HepG2 (cell line): ENCODE measurements around the gene NEK6. TPM values are rescaled to one million over a fixed set of nuclear protein-coding genes. Genes with fewer than 3 reads are reported as not detected.
A peak's percentile ranks its signal among the peaks of the same experiment; 100 is the strongest.

Experiments used
- ARID5B ChIP-seq: IDR thresholded peaks from 2 replicates; pipeline ENCODE4 v1.4.0; 2020; ENCODE audit warnings: mild to moderate bottlenecking, missing genetic modification reagents
- BHLHE40 ChIP-seq: IDR thresholded peaks from 2 replicates; pipeline ENCODE4 v1.6.1; 2011; ENCODE audit warnings: low read length, improper control_type of control experiment
- CENPX ChIP-seq: sonication (generic); formaldehyde crosslinking; IDR thresholded peaks from 2 replicates; pipeline ENCODE4 v1.9.0; 2021; ENCODE audit warnings: mild to moderate bottlenecking, missing genetic modification reagents, moderate library complexity
- FOSL2 ChIP-seq: sonication (generic); formaldehyde crosslinking; IDR thresholded peaks from 2 replicates; pipeline ENCODE4 v1.4.0; 2020; ENCODE audit warnings: missing genetic modification reagents
- HIC2 ChIP-seq: sonication (generic); formaldehyde crosslinking; IDR thresholded peaks from 2 replicates; pipeline ENCODE4 v1.9.0; 2022; ENCODE audit warnings: low read depth, missing genetic modification reagents
- HNF4A ChIP-seq: sonication (generic); formaldehyde crosslinking; IDR thresholded peaks from 2 replicates; pipeline ENCODE4 v1.4.0; 2020; ENCODE audit warnings: missing genetic modification reagents
- NRL ChIP-seq: sonication (generic); formaldehyde crosslinking; IDR thresholded peaks from 2 replicates; pipeline ENCODE4 v1.5.0; 2020; ENCODE audit warnings: missing genetic modification reagents, mild to moderate bottlenecking, moderate library complexity, borderline replicate concordance
- PBX2 ChIP-seq: IDR thresholded peaks from 2 replicates; pipeline ENCODE4 v1.6.1; 2016; ENCODE audit warnings: control low read depth
- PRMT3 ChIP-seq: sonication (generic); formaldehyde crosslinking; IDR thresholded peaks from 2 replicates; pipeline ENCODE4 v1.8.1; 2022; ENCODE audit warnings: low read depth, mild to moderate bottlenecking, moderate library complexity, missing genetic modification reagents, borderline replicate concordance
- SALL1 ChIP-seq: sonication (generic); formaldehyde crosslinking; IDR thresholded peaks from 2 replicates; pipeline ENCODE4 v1.8.0; 2022; ENCODE audit warnings: mild to moderate bottlenecking, missing genetic modification reagents
- SIN3A ChIP-seq: IDR thresholded peaks from 2 replicates; pipeline ENCODE4 v1.6.1; 2011; ENCODE audit warnings: low read depth, mild to moderate bottlenecking, control low read depth, low read length, borderline replicate concordance
- SP5 ChIP-seq: IDR thresholded peaks from 2 replicates; pipeline ENCODE4 v1.6.1; 2016; ENCODE audit warnings: low read depth, borderline replicate concordance
- SPEN ChIP-seq: sonication (generic); formaldehyde crosslinking; IDR thresholded peaks from 2 replicates; pipeline ENCODE4 v1.5.1; 2020; ENCODE audit warnings: low read depth, mild to moderate bottlenecking, missing genetic modification reagents
- STAG1 ChIP-seq: sonication (generic); formaldehyde crosslinking; IDR thresholded peaks from 2 replicates; pipeline ENCODE4 v1.4.0; 2020; ENCODE audit warnings: missing genetic modification reagents
- TEAD3 ChIP-seq: optimal IDR thresholded peaks from 2 replicates; pipeline ENCODE3; 2016; ENCODE audit warnings: borderline replicate concordance
- ZBTB38 ChIP-seq: sonication (generic); formaldehyde crosslinking; IDR thresholded peaks from 2 replicates; pipeline ENCODE4 v1.5.1; 2020; ENCODE audit warnings: mild to moderate bottlenecking, missing genetic modification reagents
- ZFP91 ChIP-seq: sonication (generic); formaldehyde crosslinking; IDR thresholded peaks from 2 replicates; pipeline ENCODE4 v1.9.0; 2022; ENCODE audit warnings: missing genetic modification reagents, mild to moderate bottlenecking, borderline replicate concordance
- ZNF263 ChIP-seq: sonication (generic); formaldehyde crosslinking; IDR thresholded peaks from 2 replicates; pipeline ENCODE4 v1.4.0; 2020; ENCODE audit warnings: missing genetic modification reagents
- ZNF776 ChIP-seq: sonication (generic); formaldehyde crosslinking; IDR thresholded peaks from 2 replicates; pipeline ENCODE4 v1.4.0; 2020; ENCODE audit warnings: mild to moderate bottlenecking, missing genetic modification reagents
- ZNF781 ChIP-seq: sonication (generic); formaldehyde crosslinking; IDR thresholded peaks from 2 replicates; pipeline ENCODE4 v1.5.1; 2020; ENCODE audit warnings: borderline replicate concordance, mild to moderate bottlenecking, missing genetic modification reagents; ENCODE audit errors: not compliant biosample characterization
- polyA plus RNA-seq, 8 experiments: library from polyadenylated mRNA; depleted of rRNA in 3 of 8; stranded (reverse) in 7 of 8; unstranded in 1 of 8; fragments of >200 nt; fragmentation: Illumina TruSeq in 4 of 8; extraction: Trizol in 4 of 8; gene quantifications; 2 replicates each; pipeline versions ENCODE4 v1.2.1 to v1.2.3, GENCODE V29; 2011 to 2016; ENCODE audit warnings: low read depth in 4 of 8, missing spikeins in 1 of 8, mixed read lengths in 1 of 8; ENCODE audit not compliant: insufficient read depth in 1 of 8
- total RNA-seq, 5 experiments: library from RNA; depleted of rRNA; stranded (reverse); fragments of >200 nt; fragmentation: Illumina TruSeq; extraction: Trizol; gene quantifications; 2 replicates each; pipeline ENCODE4 v1.2.3, GENCODE V29; 2016; ENCODE audit warnings: low read depth in 1 of 5

NEK6 gene
- total and polyA plus RNA-seq, 2 of the 13 experiments (the other 11 are each of a cell fraction or from before 2014, with no cell fraction given), result 30.4 to 119 TPM

- TF ChIP-seq HIC2 (peak; percentile 60), ZNF781 (CRISPR knock-in tag) (no peak), PBX2 (CRISPR knock-in tag) (peak; percentile 47; the same call in 1 of the 2 replicates), SALL1 (peak; percentile 47; the same call in 1 of the 2 replicates), SP5 (peak; percentile 43; the same call in 1 of the 2 replicates), ZBTB38 (CRISPR knock-in tag) (peak; percentile 93), ZNF263 (no peak), FOSL2 (CRISPR knock-in tag) (peak; percentile 32; the same call in 1 of the 2 replicates), STAG1 (CRISPR knock-in tag) (peak; percentile 20; the same call in 1 of the 2 replicates), SPEN (CRISPR knock-in tag) (0 out of 2 replicates have a peak, but pooled peaks have one; percentile 38), ZNF776 (CRISPR knock-in tag) (no peak), CENPX (CRISPR knock-in tag) (no peak), ZFP91 (CRISPR knock-in tag) (peak; percentile 11; the same call in 1 of the 2 replicates), BHLHE40 (no peak), ARID5B (CRISPR knock-in tag) (0 out of 2 replicates have a peak, but pooled peaks have one; percentile 15), SIN3A (0 out of 2 replicates have a peak, but pooled peaks have one; percentile 33), TEAD3 (CRISPR knock-in tag) (peak; percentile 91), NRL (CRISPR knock-in tag) (peak; percentile 80; the same call in 1 of the 2 replicates), HNF4A (CRISPR knock-in tag) (peak; percentile 42; the same call in 1 of the 2 replicates), PRMT3 (CRISPR knock-in tag) (no peak)
Measured at GRCh38 chr9:124298646-124299235, 41.0 kb downstream of the NEK6 start (continued).
